Fibroblast of the aortic adventitia (primary cell): ENCODE data around the gene NBAS. TPM values are rescaled to one million over a fixed set of nuclear protein-coding genes. Genes with fewer than 3 reads are reported as not detected.

Source experiments
- DNase-seq: peaks from one replicate; pipeline ENCODE4 v3.0.0-alpha.2; 2010; ENCODE audit warnings: low read depth
- H3K4me3 ChIP-seq: 2 replicates; pipeline ENCODE4 v1.5.1; 2011; ENCODE audit warnings: low read depth, mild to moderate bottlenecking, control low read depth, low read length, moderate library complexity
- CTCF ChIP-seq: IDR thresholded peaks from 2 replicates; pipeline ENCODE4 v1.5.1; 2011; ENCODE audit warnings: mild to moderate bottlenecking, low read length, control low read depth, inconsistent platforms; ENCODE audit not compliant: insufficient read depth
- total RNA-seq: library from RNA; depleted of rRNA; stranded (reverse); fragments of >200 nt; gene quantifications from 2 replicates; pipeline ENCODE4 v1.2.3, GENCODE V29; 2012; ENCODE audit warnings: low replicate concordance

NBAS gene
- total RNA-seq, 1 donor: 76.0 TPM

- no peak for TF ChIP-seq CTCF
- no peak overlapping the region for H3K4me3 ChIP-seq
- DNase-seq: no peak
These were observed 318.1 kb downstream of the NBAS start for GRCh38 chr2:15242936-15243461.

GRCh38 chr2:15241929-15242328 is 319.2 kb downstream of the NBAS start:
- DNase-seq: no peak
- no peak for TF ChIP-seq CTCF
- H3K4me3 ChIP-seq: no peak overlapping the region

GRCh38 chr2:15241201-15241600 is 319.9 kb downstream of the NBAS start:
- no peak overlapping the region for H3K4me3 ChIP-seq
- no peak for DNase-seq
- no peak for TF ChIP-seq CTCF

GRCh38 chr2:15238028-15238427 is 323.1 kb downstream of the NBAS start:
- H3K4me3 ChIP-seq: no peak overlapping the region
- TF ChIP-seq CTCF: no peak
- DNase-seq: no peak

GRCh38 chr2:15230599-15231192 is 330.4 kb downstream of the NBAS start:
- DNase-seq: no peak
- TF ChIP-seq CTCF: no peak
- no peak overlapping the region for H3K4me3 ChIP-seq

GRCh38 chr2:15226661-15227060 is 334.5 kb downstream of the NBAS start:
- no peak for DNase-seq
- TF ChIP-seq CTCF: no peak
- no peak overlapping the region for H3K4me3 ChIP-seq

GRCh38 chr2:15225131-15225530 is 336.0 kb downstream of the NBAS start:
- H3K4me3 ChIP-seq: no peak overlapping the region
- TF ChIP-seq CTCF: no peak
- no peak for DNase-seq
